HUES6 (cell line): ENCODE results near the gene PDGFB.

Source experiments
- H3K27ac ChIP-seq: 2 replicates; pipeline ENCODE4 v1.7.0; 2013; ENCODE audit warnings: low read depth, mild to moderate bottlenecking, low read length, inconsistent platforms
- H3K27me3 ChIP-seq: 2 replicates; pipeline ENCODE4 v1.6.1; 2013; ENCODE audit warnings: low read length; ENCODE audit not compliant: control insufficient read depth, insufficient read depth
- H3K36me3 ChIP-seq: 2 replicates; pipeline ENCODE4 v1.6.1; 2013; ENCODE audit warnings: low read length; ENCODE audit not compliant: control insufficient read depth, insufficient read depth
- H3K4me1 ChIP-seq: 2 replicates; pipeline ENCODE4 v1.6.1; 2013; ENCODE audit warnings: low read length; ENCODE audit not compliant: control insufficient read depth, insufficient read depth
- H3K4me3 ChIP-seq: 2 replicates; pipeline ENCODE4 v1.5.1; 2013; ENCODE audit warnings: low read depth, low read length
- H3K9ac ChIP-seq: one replicate; pipeline ENCODE4 v1.6.1; 2013; ENCODE audit warnings: mild to moderate bottlenecking, low read length
- H3K9me3 ChIP-seq: 2 replicates; pipeline ENCODE4 v1.6.1; 2013; ENCODE audit warnings: low read depth, low read length; ENCODE audit not compliant: control insufficient read depth, insufficient read depth

PDGFB gene

DNA sequence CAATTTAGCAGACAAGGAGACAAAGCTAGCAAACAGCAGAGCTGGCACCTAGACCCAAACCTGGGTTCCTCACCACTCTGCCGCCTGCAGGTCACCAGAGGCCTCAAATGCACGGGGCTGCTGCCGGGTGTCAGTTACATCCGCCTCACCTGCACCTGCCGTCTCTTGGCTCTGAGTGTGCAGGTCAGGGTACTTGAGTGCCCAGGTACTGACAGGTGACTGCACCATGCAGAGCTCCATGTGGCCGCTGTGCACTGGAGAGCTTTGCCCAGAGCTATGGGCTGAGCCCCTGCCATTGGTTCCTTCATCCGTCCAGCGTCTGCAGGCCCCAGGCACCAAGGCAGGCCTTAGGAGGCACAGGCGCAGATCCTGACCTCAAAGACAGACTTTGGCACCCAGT, 35.0 kb downstream of the PDGFB start:
- H3K4me1 ChIP-seq, result peaks cover 36% of the 10 kb centered on the region
- no peak overlapping the region for H3K4me3 ChIP-seq
- no peak overlapping the region for H3K27ac ChIP-seq
- H3K36me3 ChIP-seq, result no peaks in the 10 kb centered on the region
- H3K9ac ChIP-seq, result no peak overlapping the region
- H3K9me3 ChIP-seq, result no peaks in the 10 kb centered on the region
- H3K27me3 ChIP-seq, result no peaks in the 10 kb centered on the region

GRCh38 chr22:39208013-39208680, 36.6 kb downstream of the PDGFB start:
- peaks cover 24% of the 10 kb centered on the region for H3K4me1 ChIP-seq
- H3K4me3 ChIP-seq, result no peak overlapping the region
- no peaks in the 10 kb centered on the region for H3K27me3 ChIP-seq
- no peak overlapping the region for H3K9ac ChIP-seq
- no peaks in the 10 kb centered on the region for H3K9me3 ChIP-seq
- no peaks in the 10 kb centered on the region for H3K36me3 ChIP-seq
- no peak overlapping the region for H3K27ac ChIP-seq

DNA sequence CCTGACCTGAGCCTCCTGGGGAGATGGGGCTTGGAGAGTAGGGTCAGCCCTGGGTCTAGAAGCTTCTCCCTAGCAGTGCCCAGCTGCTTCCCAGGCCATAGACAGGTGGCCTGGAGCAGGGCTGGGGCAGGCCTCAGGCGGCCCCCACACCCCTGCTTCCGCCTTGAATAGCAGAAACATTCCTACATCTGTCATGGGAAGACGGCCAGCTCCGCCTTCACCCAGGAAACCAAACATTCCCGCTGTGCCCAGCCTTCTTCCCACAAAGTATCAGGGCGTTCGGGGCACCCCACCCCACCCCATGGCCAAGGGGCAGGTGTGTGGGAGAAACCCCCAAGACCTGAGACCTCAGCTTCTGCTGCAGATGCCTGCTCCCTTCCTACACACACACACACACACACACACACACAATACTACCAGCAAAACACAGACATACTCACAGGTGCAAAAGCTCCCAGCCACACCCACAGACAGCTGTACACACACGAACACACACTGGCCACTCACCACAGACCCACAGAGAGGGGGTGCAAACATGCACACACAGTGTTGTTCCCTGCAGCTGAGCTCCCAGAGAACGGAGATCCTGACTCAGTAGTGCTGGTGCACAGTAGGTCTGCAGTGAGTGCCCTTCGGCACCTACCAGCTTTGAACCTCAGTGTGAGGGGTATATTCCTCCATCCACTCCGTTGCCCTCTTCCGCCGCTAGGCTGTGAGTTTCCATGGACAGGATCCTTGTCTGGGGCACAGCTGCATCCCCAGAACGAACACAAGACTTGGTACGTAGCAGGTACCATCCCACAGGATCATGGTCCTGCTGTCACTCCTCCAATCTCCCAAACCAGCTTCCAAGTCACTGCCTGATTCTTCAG, 37.4 kb downstream of the PDGFB start:
- no peaks in the 10 kb centered on the region for H3K36me3 ChIP-seq
- H3K27me3 ChIP-seq, result no peaks in the 10 kb centered on the region
- H3K4me3 ChIP-seq, result no peak overlapping the region
- no peaks in the 10 kb centered on the region for H3K9me3 ChIP-seq
- no peak overlapping the region for H3K9ac ChIP-seq
- peaks cover 23% of the 10 kb centered on the region; the same call in 1 of the 2 replicates for H3K4me1 ChIP-seq
- no peak overlapping the region for H3K27ac ChIP-seq

GRCh38 chr22:39206491-39206890, 38.3 kb downstream of the PDGFB start:
- Histone ChIP-seq H3K27ac (no peak overlapping the region), H3K27me3 (no peaks in the 10 kb centered on the region), H3K4me3 (no peak overlapping the region), H3K9ac (no peak overlapping the region), H3K36me3 (no peaks in the 10 kb centered on the region), H3K9me3 (no peaks in the 10 kb centered on the region), H3K4me1 (peaks cover 22% of the 10 kb centered on the region; the same call in 1 of the 2 replicates)

DNA sequence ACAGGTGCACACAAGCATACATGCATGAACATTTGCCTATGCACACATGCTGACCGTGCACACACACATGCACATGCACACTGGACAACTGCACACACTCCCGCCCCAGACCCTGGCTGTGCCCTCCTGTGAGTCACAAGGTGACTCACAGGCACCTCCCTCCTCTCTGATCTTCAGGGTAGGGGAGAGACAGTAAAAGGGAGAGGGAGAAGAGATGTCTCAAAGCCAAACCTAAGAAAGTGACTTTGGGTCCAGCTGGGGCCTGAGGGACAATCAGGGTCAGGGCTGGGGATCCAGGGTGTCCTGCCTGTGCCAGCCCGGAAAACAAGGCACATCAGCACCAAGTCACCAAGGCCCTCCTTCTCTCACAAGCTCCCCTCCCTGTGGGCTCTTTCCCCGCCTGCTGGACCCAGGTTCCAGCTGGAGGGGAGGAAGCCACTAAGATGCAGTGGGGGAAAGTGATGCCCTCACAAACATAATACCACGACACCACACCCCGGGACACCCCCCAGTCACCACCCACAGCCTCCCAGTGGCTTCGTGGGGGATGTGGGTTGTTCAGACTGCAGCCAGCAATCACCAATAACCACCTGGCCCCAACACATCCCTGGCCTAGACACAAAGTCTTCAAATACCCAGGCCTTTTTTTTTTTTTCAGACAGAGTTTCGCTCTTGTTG, 39.3 kb downstream of the PDGFB start:
- Histone ChIP-seq H3K27ac (no peak overlapping the region), H3K27me3 (no peaks in the 10 kb centered on the region), H3K4me3 (no peak overlapping the region), H3K9me3 (no peaks in the 10 kb centered on the region), H3K4me1 (peaks cover 22% of the 10 kb centered on the region; the same call in 1 of the 2 replicates), H3K9ac (peak overlapping the region; percentile 38), H3K36me3 (no peaks in the 10 kb centered on the region)

DNA sequence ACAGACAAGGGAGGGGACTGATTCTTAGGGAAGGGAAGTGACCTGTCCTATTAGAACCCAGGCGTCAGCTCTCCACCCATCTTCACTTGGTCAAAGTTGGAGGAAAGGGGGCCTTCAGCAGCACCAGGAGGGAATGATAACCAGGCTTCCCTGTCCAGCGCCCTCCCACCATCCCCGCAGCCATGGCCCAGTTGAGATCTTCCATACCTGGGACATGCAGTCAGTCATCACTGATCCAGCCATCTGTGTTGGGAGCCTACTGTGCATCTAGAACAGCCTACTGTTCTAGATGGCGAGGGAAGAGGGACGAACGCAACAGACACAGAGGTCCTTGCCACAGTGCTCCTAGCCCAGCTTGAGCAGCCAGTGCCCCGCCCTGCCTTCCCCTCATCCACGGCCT, 40.6 kb downstream of the PDGFB start:
- Histone ChIP-seq H3K9ac (no peak overlapping the region), H3K4me3 (no peak overlapping the region), H3K27ac (no peak overlapping the region), H3K36me3 (no peaks in the 10 kb centered on the region), H3K9me3 (no peaks in the 10 kb centered on the region), H3K4me1 (peaks cover 22% of the 10 kb centered on the region; the same call in 1 of the 2 replicates), H3K27me3 (no peaks in the 10 kb centered on the region)

DNA sequence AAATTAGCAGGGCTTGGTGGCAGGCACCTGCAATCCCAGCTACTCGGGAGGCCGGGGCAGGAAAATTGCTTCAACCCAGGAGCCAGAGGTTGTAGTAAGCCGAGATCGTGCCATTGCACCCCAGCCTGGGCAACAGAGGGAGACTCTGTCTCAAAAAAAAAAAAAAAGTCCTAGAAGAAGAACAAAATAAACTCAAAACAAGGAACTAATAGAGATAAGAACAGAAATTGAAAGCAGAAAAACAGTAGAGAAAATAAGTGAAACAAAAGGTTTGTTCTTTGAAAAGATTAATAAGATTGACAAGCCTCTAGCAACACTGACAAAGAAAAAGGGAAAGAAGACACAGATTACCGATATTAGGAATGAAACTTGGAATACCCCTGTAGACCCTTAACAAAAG, 47.2 kb downstream of the PDGFB start:
- H3K27ac ChIP-seq, result no peak overlapping the region
- H3K27me3 ChIP-seq, result no peaks in the 10 kb centered on the region
- peaks cover 9% of the 10 kb centered on the region for H3K9me3 ChIP-seq

GRCh38 chr22:39194098-39194497, 50.7 kb downstream of the PDGFB start:
- H3K4me1 ChIP-seq, result no peaks in the 10 kb centered on the region
- no peaks in the 10 kb centered on the region for H3K27me3 ChIP-seq
- no peak overlapping the region for H3K4me3 ChIP-seq
- H3K36me3 ChIP-seq, result no peaks in the 10 kb centered on the region
- peaks cover 9% of the 10 kb centered on the region for H3K9me3 ChIP-seq
- H3K27ac ChIP-seq, result no peak overlapping the region
- H3K9ac ChIP-seq, result no peak overlapping the region

More for the DNA sequence above, 47.2 kb downstream of the PDGFB start:
- Histone ChIP-seq H3K9ac (no peak overlapping the region), H3K4me1 (peaks cover 1% of the 10 kb centered on the region; the same call in 1 of the 2 replicates), H3K36me3 (no peaks in the 10 kb centered on the region), H3K4me3 (no peak overlapping the region)

DNA sequence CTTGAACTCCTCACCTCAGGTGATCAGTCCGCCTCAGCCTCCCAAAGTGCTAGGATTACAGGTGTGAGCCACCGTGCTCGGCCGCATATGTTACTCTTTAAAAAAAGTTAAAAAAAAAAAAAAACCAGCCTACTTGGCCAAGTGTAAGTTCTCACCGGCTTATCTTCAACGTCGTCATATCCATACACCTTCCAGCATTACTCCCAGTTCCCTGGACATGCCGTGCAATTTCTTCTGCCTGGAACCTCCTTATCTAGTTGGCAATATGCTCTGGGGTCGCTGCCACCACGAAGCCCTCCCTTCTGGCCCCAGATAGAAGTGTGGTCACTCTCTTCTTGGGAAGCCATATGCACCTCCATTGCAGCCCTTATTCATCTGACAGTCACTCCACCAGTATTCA, 56.0 kb downstream of the PDGFB start:
- peaks cover 9% of the 10 kb centered on the region for H3K9me3 ChIP-seq
- no peaks in the 10 kb centered on the region for H3K27me3 ChIP-seq
- H3K36me3 ChIP-seq, result no peaks in the 10 kb centered on the region
- no peak overlapping the region for H3K4me3 ChIP-seq
- peaks cover 11% of the 10 kb centered on the region; the same call in 1 of the 2 replicates for H3K4me1 ChIP-seq
- no peak overlapping the region for H3K9ac ChIP-seq
- H3K27ac ChIP-seq, result no peak overlapping the region

GRCh38 chr22:39185601-39186012, 59.2 kb downstream of the PDGFB start:
- H3K9ac ChIP-seq, result no peak overlapping the region

More at GRCh38 chr22:39185601-39186012, 59.2 kb downstream of the PDGFB start:
- Histone ChIP-seq H3K9me3 (peaks cover 22% of the 10 kb centered on the region), H3K36me3 (no peaks in the 10 kb centered on the region), H3K4me3 (no peak overlapping the region), H3K27me3 (no peaks in the 10 kb centered on the region), H3K4me1 (peaks cover 11% of the 10 kb centered on the region), H3K27ac (no peak overlapping the region)
